SIG-M5 (cell line): Measurements from ENCODE around the gene C1QTNF8.

Experiments used
- DNase-seq: peaks from one replicate; lab custom pipeline; 2025; lab: John Stamatoyannopoulos, UW

The C1QTNF8 gene

DNA sequence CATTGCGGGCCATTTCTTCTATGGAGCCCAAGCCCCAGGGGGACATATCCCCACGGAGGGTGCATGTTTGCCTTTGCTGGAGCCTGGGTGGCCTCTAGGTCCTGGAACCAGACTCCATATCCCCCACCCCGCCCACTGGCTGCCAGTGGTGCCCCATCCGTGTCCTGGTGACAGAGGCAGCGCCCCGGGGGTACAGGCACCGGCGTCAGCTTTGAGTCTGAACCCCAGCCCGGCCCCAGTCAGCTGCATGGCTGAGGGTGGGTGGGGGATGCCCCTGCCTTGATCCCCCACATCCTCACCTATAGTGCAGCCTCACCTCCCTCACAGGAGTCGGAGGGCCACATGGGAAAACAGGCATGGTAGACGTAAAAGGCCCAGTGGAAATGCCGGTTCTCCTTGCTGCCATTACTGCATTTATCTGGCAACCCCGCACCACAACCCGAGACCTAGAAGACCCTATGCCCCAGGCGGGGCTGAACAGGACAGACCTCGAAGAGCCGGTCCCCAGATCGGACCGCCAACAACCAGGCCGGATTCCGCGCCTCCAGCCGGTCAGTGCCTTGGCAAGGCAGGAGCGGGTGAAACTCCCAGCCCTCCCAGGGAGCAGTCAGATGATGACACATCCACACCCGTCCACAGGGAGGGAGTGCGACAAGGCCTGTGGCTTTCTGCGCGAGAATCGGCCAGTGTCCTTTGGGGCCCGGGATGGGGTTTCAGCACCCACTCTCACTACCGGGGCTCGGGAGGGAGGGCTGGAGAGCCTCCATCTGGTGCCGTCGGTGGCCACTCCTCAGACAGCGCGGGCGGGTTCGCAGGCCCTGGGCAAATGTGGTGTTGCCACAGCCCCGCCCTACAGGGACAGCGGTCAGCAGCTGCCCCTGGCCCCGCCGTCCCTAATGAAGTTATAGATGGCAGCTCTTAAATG is 35.4 kb downstream of the C1QTNF8 start:
- DNase-seq: no peak

GRCh38 chr16:1059310-1059709 is 36.7 kb downstream of the C1QTNF8 start:
- no peak for DNase-seq

- DNase-seq: no peak
Measured at GRCh38 chr16:1058216-1058615, 37.8 kb downstream of the C1QTNF8 start.

- no peak for DNase-seq
Measured at GRCh38 chr16:1057252-1057932, 38.7 kb downstream of the C1QTNF8 start.

DNA sequence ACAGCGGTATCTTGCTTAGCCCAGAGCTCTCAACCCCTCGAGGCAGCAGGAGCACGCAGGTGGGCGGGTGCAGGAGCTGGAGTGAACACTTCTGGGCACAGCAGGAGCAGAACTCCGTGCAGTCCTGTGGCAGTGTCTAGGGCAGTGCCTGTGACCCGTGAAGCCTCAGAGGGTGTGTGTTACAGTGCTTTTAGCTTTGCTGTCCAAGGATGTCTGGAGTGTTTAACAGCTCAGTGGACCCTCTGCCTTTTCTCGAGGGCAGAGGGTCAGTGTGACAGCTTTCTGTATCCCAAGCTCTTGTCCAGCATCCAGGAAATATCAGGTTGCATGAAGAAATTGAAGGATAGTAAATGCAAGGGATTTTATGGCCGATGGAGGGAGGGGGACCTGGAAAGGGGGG is 39.8 kb downstream of the C1QTNF8 start:
- DNase-seq: no peak

DNA sequence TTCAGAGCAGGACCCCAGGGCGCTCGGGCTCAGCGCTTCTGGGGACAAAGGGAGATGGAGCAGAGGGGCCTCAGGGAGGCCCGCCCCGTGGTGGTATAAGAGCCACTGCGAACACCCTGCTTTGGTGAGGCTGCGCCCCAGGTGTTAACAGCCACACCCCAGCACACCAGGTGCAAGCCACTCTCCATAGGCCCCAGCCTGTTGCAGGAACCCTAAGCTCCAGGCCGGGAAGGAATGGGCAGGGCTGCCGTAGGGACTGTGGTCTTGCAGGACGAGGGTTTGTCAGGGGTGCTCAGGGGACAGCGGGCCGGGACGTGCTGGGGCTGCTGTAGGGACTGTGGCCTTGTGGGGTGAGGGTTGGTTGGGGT is 40.5 kb downstream of the C1QTNF8 start:
- no peak for DNase-seq

GRCh38 chr16:1054660-1055556 is 41.1 kb downstream of the C1QTNF8 start:
- DNase-seq: no peak

- no peak for DNase-seq
Measured at GRCh38 chr16:1053700-1054368, 42.2 kb downstream of the C1QTNF8 start.

- DNase-seq: no peak
Measured at GRCh38 chr16:1053121-1053521, 42.9 kb downstream of the C1QTNF8 start.

- no peak for DNase-seq
Measured at GRCh38 chr16:1052721-1053120, 43.3 kb downstream of the C1QTNF8 start.

DNA sequence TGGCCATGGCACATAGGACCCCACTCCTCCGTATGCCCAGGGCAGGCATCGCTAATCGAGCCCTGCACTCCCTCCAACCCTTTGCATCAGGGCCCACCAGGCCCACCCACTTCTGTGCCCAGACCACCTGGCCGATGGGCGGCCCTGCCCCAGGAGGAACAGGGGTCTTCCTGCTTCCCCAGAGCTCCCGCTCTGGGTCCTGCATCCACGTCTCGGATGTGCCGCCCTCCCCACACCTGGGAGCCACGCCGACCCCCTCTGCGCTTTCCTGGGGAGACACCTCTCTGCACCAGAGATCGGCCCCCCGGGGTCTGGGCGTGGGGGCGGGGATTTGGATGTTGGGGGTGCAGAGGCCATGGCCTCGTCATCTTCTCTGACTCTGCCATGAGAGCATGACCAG is 44.6 kb downstream of the C1QTNF8 start:
- DNase-seq: no peak

GRCh38 chr16:1050921-1051320 is 45.1 kb downstream of the C1QTNF8 start:
- DNase-seq: no peak

GRCh38 chr16:1050516-1050915 is 45.5 kb downstream of the C1QTNF8 start:
- DNase-seq: no peak

DNA sequence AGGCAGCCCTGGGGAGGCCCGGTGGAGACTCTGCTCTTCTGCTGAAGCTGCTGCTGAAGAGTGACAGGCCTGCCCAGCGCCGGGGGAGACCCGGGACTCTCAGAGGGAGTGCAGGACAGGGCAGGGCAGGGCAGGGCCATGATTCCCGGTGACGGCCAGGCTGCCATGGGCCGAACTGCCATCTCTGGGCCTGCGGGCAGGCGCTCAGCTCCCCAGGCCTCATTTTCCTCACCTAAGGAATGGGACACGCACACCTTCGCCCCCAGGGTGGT is 46.1 kb downstream of the C1QTNF8 start:
- no peak for DNase-seq

DNA sequence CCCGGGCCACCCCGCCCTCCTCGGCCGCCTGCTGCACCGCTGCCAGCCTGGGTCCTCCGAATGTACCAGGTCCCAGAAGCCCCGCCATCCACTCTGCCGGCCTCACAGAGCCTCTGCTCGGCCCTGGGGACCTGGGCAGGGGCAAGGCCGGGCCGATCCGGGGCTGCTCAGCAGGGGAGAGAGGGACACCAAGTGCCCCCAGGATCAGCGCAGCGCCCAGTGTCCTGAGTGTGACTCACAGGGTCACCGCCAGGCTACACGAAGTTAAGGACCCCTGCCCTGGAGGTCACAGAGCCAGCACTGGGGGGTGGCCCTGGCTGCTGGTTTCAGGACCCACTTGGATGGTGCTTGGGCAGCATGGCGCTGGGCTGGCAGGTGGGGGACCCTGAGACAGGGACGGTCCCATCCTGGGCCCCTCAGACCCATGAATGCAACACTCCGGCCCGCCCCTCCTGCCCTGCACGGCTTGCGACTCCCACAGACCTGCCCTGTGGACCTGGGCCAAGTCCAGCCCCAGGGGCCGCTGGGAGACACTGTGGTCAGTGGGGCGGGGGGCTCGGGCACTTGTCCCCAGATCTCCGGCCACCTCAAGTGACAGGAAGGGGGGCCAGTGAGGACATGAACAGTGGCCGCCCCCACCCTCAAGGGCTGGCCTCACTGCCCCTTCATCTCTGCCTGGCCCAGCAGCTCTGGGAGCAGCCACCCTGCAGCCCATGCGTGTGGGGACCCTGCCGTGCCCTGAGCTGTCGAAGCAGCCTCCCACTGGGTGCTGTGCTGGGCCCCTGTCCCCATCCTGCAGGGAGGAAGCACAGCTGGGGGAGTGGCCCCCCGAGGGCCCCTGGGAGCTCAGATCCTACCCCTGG is 46.7 kb downstream of the C1QTNF8 start:
- no peak for DNase-seq

DNA sequence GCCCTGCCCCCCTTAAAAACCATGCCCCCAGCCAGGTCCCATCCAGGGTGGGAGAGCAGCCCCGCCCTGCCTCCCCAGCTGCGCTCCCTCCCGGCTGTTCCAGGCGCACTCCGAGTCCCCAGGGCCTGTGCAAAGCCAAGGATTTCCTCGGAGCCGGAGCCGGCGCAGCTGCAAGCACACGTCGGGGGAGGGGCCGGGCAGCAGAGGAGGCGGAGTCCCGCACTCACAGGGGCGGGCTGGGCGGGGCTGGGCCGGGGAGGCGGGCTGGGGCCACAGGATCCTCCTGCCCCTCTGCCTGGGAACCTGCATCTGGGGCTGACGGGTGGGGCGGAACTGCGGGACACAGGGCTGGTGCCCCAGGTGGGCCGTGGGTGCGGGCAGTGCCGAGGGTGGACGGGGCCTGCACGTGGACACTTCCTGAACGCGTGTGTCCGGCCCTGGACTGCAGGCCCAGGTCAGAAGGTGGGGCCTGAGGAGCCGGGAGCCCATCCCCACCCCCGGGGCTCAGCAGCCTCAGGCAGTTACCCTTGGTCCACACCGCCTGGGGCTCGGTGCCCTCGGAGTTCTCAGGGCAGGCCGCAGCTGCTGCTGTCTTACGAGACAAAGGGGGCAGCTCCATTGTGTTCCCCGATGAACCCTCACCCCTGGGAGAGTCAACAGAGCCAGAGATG is 47.5 kb downstream of the C1QTNF8 start:
- DNase-seq: no peak

- no peak for DNase-seq
Measured at GRCh38 chr16:1047801-1048200, 48.2 kb downstream of the C1QTNF8 start.

- DNase-seq: no peak
Measured at GRCh38 chr16:1047123-1047522, 48.9 kb downstream of the C1QTNF8 start.

- DNase-seq: no peak
Measured at GRCh38 chr16:1045993-1046911, 49.8 kb downstream of the C1QTNF8 start.
